Frontal cortex (tissue), 4 donors: ENCODE measurements around the gene PPP1R27. TPM values are rescaled to one million over a fixed set of nuclear protein-coding genes. Genes with fewer than 3 reads are reported as not detected.
A peak's percentile ranks its signal among the peaks of the same experiment; 100 is the strongest.

Source experiments
- DNase-seq, 2 donors: peaks; one replicate each; pipeline ENCODE4 v3.0.0; 2012; ENCODE audit warnings: low spot score in 2 of 2
- FAIRE-seq: peaks from 2 replicates; lab custom pipeline; 2012; peaks lifted over from hg19 to GRCh38; lab: Jason Lieb, UNC
- total RNA-seq: library from RNA; depleted of rRNA; stranded (reverse); fragments of >200 nt; gene quantifications from one replicate; pipeline ENCODE4 v1.2.3, GENCODE V29; 2014
- donor health status: control.
- donor health status: control.
- donor health status: control.

PPP1R27 gene
- total RNA-seq, 1 donor from 2014 or later, result not detected

GRCh38 chr17:81863833-81864768 is 29.3 kb upstream of the PPP1R27 start:
- FAIRE-seq (no peak), DNase-seq (no peak)

GRCh38 chr17:81863123-81863675 is 28.3 kb upstream of the PPP1R27 start:
- DNase-seq, result no peak
- no peak for FAIRE-seq

- peak; percentile 94 for FAIRE-seq
- peak; percentile 100 for DNase-seq
Observed at GRCh38 chr17:81860756-81861568, 26.1 kb upstream of the PPP1R27 start.

GRCh38 chr17:81859906-81860755 is 25.3 kb upstream of the PPP1R27 start, which contains the start of gene P4HB:
Gene P4HB (minus strand): TSS chr17:81860535. CDS start chr17:81860471, 64 bp downstream.
- DNase-seq (peak in 1 of 2 donors; percentile 100), FAIRE-seq (no peak)

- FAIRE-seq (no peak), DNase-seq (no peak)
Observed at GRCh38 chr17:81858967-81859905, 24.4 kb upstream of the PPP1R27 start.

GRCh38 chr17:81858170-81858966 is 23.5 kb upstream of the PPP1R27 start:
- FAIRE-seq (no peak), DNase-seq (no peak)

- no peak for DNase-seq
Observed at GRCh38 chr17:81854974-81855774, 20.3 kb upstream of the PPP1R27 start.

GRCh38 chr17:81852237-81852636 is 17.4 kb upstream of the PPP1R27 start:
- no peak for DNase-seq
- no peak for FAIRE-seq

More at GRCh38 chr17:81854974-81855774, 20.3 kb upstream of the PPP1R27 start:
- no peak for FAIRE-seq

- FAIRE-seq (no peak), DNase-seq (no peak)
Observed at GRCh38 chr17:81851423-81851822, 16.6 kb upstream of the PPP1R27 start.

- FAIRE-seq (no peak), DNase-seq (no peak)
Observed at GRCh38 chr17:81849457-81849856, 14.6 kb upstream of the PPP1R27 start.

- FAIRE-seq (no peak), DNase-seq (no peak)
Observed at GRCh38 chr17:81846743-81847689, 12.2 kb upstream of the PPP1R27 start.

GRCh38 chr17:81845881-81846742 is 11.3 kb upstream of the PPP1R27 start:
- FAIRE-seq (no peak), DNase-seq (no peak)

GRCh38 chr17:81845361-81845760 is 10.5 kb upstream of the PPP1R27 start:
- no peak for DNase-seq
- FAIRE-seq, result no peak

GRCh38 chr17:81844887-81845286 is 10.0 kb upstream of the PPP1R27 start:
- DNase-seq (no peak), FAIRE-seq (no peak)
